Neutrophil (primary cell): Measurements from ENCODE around the gene TOP2A.

Source experiments
- H3K27ac ChIP-seq: fragments of 200-600 bp; sonication (generic); 2 replicates; pipeline ENCODE4 v1.5.1; 2016; ENCODE audit warnings: mild to moderate bottlenecking, moderate library complexity
- H3K27me3 ChIP-seq: fragments of 200-600 bp; sonication (generic); 2 replicates; pipeline ENCODE4 v1.6.0; 2016; ENCODE audit warnings: mild to moderate bottlenecking
- H3K36me3 ChIP-seq: fragments of 200-600 bp; sonication (generic); 2 replicates; pipeline ENCODE4 v1.5.1; 2017
- H3K4me1 ChIP-seq, 2 experiments: fragments of 200-600 bp in 1 of 2; sonication (generic) in 1 of 2; 1 replicate in 1 of 2; 2 replicates in 1 of 2; pipeline versions ENCODE4 v1.5.1 to v1.6.1; 2013 to 2016; ENCODE audit warnings: low read depth in 1 of 2, low read length in 1 of 2, mild to moderate bottlenecking in 1 of 2, moderate library complexity in 1 of 2; ENCODE audit not compliant: control insufficient read depth in 1 of 2, insufficient read depth in 1 of 2
- H3K4me3 ChIP-seq, 2 experiments: fragments of 200-600 bp in 1 of 2; sonication (generic) in 1 of 2; 1 replicate in 1 of 2; 2 replicates in 1 of 2; pipeline ENCODE4 v1.5.1; 2013 to 2016; ENCODE audit warnings: low read depth in 1 of 2, low read length in 1 of 2, mild to moderate bottlenecking in 1 of 2, moderate library complexity in 1 of 2
- H3K9me3 ChIP-seq: fragments of 200-600 bp; sonication (generic); 2 replicates; pipeline ENCODE4 v1.5.1; 2016
- CTCF ChIP-seq: fragments of 200-600 bp; sonication (generic); IDR thresholded peaks from 2 replicates; pipeline ENCODE4 v1.5.1; 2016; ENCODE audit warnings: antibody characterized with exemption

TOP2A gene

DNA sequence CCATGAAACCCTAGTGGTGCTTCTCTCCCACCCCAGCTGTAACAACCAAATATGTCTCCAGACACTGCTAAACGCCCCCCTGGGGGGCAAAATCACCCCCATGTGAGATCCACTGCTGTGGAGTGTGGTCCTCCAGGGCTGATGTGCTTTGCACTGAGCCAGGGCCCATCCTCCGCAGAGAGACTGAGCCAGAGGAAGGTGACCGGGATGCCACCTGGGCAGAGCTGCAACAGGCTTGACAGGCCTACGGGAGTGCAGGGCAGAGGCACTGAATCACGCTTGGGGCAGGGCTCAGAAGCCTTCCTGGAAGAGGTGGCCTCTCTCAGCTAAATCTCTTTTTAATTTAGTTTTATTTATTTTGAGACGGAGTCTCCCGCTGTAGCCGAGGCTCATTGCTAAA is 57.6 kb downstream of the TOP2A start:
- Histone ChIP-seq H3K27ac (no peak overlapping the region), H3K4me3 (no peak overlapping the region), H3K27me3 (peaks cover 60% of the 10 kb centered on the region), H3K36me3 (peaks cover 26% of the 10 kb centered on the region), H3K4me1 (peaks cover 15 to 27% of the 10 kb centered on the region in 2 experiments), H3K9me3 (no peaks in the 10 kb centered on the region)
- no peak for TF ChIP-seq CTCF

DNA sequence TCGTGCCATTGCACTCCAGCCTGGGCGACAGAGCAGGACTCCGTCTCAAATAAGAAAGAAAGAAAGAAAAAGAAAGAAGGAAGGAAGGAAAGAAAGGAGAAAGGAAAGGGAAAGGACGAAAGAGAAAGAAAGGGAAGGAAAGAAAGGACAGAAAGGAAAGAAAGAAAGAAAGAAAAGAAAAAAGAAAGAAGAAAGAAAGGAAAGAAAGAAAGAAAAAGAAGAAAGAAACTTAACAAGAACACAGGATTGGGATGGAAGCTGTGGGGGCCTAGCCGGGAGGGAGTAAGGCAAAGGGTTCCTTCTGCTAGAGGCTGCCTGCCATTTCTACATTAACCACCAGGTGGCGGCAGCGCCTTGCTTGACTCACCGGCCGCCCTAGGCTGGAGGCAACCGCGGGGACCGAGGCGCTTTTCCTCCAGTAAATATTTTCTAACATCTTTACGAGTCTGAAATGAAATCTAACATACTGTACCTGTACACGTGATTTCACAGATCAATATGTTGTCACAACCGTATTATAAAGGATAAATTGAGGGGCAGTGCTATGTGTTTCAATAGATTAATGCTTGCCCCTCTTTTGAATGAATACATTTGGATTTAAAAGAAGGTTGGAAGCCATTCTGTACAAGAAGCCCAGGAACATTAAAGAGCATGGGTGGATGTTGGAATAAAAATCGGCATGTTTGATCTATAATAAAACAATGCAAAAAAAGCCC is 59.2 kb downstream of the TOP2A start:
- TF ChIP-seq CTCF = peak; percentile 94

DNA sequence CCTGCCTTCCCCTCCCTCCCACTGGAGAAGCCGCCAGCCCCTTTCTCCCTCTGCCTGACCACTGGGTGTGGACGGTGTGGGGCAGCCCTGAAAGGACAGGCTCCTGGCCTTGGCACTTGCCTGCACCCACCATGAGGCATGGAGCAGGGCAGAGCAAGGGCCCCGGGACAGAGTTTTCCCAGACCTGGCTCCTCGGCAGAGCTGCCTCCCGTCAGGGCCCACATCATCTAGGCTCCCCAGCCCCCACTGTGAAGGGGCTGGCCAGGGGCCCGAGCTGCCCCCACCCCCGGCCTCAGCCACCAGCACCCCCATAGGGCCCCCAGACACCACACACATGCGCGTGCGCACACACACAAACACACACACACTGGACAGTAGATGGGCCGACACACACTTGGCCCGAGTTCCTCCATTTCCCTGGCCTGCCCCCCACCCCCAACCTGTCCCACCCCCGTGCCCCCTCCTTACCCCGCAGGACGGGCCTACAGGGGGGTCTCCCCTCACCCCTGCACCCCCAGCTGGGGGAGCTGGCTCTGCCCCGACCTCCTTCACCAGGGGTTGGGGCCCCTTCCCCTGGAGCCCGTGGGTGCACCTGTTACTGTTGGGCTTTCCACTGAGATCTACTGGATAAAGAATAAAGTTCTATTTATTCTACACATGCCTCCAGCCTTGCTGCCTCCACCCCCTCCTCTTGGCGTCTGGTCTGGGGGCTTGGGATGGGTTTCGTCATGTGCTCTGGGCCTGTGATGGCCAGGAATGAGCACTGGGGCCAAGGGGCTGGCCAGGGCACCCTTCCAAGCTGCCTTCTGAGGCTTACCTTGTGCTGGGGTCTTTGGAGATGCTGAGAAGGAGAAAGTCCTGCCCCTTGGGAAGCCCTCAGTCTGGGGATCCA is 60.5 kb downstream of the TOP2A start:
- TF ChIP-seq CTCF = no peak
- Histone ChIP-seq H3K9me3 (no peaks in the 10 kb centered on the region), H3K36me3 (peaks cover 55% of the 10 kb centered on the region), H3K4me3 (no peak overlapping the region), H3K27ac (peak overlapping the region; percentile 43), H3K4me1 (peaks cover 24 to 31% of the 10 kb centered on the region in 2 experiments), H3K27me3 (peaks cover 31% of the 10 kb centered on the region)

More for the DNA sequence above, 59.2 kb downstream of the TOP2A start:
- peaks cover 42% of the 10 kb centered on the region for H3K36me3 ChIP-seq
- H3K4me3 ChIP-seq = peak overlapping the region in 1 of 2 experiments; percentile 16
- H3K4me1 ChIP-seq = peaks cover 18 to 32% of the 10 kb centered on the region in 2 experiments
- H3K9me3 ChIP-seq = no peaks in the 10 kb centered on the region
- peak overlapping the region; percentile 12 for H3K27ac ChIP-seq
- H3K27me3 ChIP-seq = peaks cover 44% of the 10 kb centered on the region

GRCh38 chr17:40355804-40356758 is 61.6 kb downstream of the TOP2A start:
- Histone ChIP-seq H3K4me3 (no peak overlapping the region), H3K4me1 (peaks cover 29 to 40% of the 10 kb centered on the region in 2 experiments), H3K36me3 (peaks cover 66% of the 10 kb centered on the region), H3K27me3 (peaks cover 20% of the 10 kb centered on the region), H3K9me3 (no peaks in the 10 kb centered on the region), H3K27ac (peak overlapping the region; percentile 27)
- TF ChIP-seq CTCF = no peak
